Breast epithelium (tissue), 3 donors: ENCODE measurements around the gene RAB3A.

ENCODE experiments used
- CTCF ChIP-seq, 3 donors: fragments of 450-650 bp; IDR thresholded peaks; one replicate each; pipeline ENCODE4 v1.5.1; 2016 to 2017; ENCODE audit warnings: antibody characterized with exemption in 3 of 3, mild to moderate bottlenecking in 3 of 3, moderate library complexity in 3 of 3
- POLR2A ChIP-seq: fragments of 450-650 bp; IDR thresholded peaks from one replicate; pipeline ENCODE4 v1.6.1; 2016; ENCODE audit warnings: antibody characterized with exemption, mild to moderate bottlenecking, moderate library complexity

GRCh38 chr19:18202778-18203407 lies 949 bp downstream of the RAB3A start:
- TF ChIP-seq CTCF (IDR thresholded peaks at IDR 0.05), result no peak
- TF ChIP-seq POLR2A, result no peak
